Measurements from ENCODE around the gene CDH6.

Gene CDH6

DNA sequence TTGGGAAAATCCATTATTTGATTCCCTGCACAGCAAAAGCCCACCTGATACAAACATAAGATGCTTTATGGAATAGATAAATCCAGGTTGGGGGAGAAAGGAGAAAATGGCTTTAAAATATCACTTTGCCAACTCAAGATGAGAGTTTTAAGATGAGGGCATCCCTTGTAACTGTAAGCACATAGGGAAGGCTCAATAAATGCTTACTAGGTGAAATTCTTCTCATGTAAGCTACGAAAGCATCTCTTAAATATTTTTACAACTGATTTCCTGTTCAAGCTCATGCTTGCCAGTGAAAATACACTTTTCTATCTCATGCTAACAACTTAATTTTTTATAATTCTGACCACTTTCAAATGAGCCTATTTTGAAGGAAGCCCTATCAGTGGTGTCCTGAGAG lies 11.5 kb downstream of the CDH6 start:
- Mint-ChIP-seq H3K4me3 (no peak overlapping the region), H3K27ac (no peak overlapping the region), H3K27me3 (ENCODE audit: low read depth) (no peaks in the 10 kb centered on the region), H3K9me3 (no peaks in the 10 kb centered on the region), H3K4me1 (peaks cover 5% of the 10 kb centered on the region), H3K36me3 (ENCODE audit: low read depth) (peaks cover 10% of the 10 kb centered on the region)
- TF ChIP-seq, protein P1, sequence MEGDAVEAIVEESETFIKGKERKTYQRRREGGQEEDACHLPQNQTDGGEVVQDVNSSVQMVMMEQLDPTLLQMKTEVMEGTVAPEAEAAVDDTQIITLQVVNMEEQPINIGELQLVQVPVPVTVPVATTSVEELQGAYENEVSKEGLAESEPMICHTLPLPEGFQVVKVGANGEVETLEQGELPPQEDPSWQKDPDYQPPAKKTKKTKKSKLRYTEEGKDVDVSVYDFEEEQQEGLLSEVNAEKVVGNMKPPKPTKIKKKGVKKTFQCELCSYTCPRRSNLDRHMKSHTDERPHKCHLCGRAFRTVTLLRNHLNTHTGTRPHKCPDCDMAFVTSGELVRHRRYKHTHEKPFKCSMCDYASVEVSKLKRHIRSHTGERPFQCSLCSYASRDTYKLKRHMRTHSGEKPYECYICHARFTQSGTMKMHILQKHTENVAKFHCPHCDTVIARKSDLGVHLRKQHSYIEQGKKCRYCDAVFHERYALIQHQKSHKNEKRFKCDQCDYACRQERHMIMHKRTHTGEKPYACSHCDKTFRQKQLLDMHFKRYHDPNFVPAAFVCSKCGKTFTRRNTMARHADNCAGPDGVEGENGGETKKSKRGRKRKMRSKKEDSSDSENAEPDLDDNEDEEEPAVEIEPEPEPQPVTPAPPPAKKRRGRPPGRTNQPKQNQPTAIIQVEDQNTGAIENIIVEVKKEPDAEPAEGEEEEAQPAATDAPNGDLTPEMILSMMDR (IDR thresholded peaks at IDR 0.05; ENCODE audit: unreplicated experiment in 3 of 3), result no peak

GRCh38 chr5:31208043-31208442 lies 14.6 kb downstream of the CDH6 start:
- Mint-ChIP-seq H3K27ac (peak overlapping the region; percentile 68 to 78 (median 72)), H3K36me3 (ENCODE audit: low read depth) (peaks cover 10% of the 10 kb centered on the region), H3K27me3 (ENCODE audit: low read depth) (no peaks in the 10 kb centered on the region), H3K9me3 (no peaks in the 10 kb centered on the region), H3K4me1 (peaks cover 5% of the 10 kb centered on the region), H3K4me3 (no peak overlapping the region)
- TF ChIP-seq, protein P1 (IDR thresholded peaks at IDR 0.05; ENCODE audit: unreplicated experiment in 3 of 3), result no peak

DNA sequence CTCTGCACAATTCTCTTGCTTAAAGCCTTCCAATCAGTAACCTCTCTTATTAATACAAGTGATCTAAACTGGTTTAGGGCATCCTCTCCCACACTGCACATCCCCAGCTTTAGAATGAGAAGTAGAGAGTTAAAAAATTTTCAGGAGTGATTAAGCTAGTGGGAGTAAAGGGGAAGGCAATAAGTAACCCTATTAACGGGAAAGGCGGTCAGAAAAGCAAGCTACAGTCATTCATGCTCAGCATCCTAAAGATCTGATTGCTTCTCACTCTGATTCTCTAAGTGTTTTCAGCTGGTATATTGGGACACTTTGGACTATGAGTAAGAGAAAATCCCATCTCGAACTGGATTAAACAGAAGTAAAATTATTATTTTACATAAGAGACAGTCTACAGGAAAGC lies 15.8 kb downstream of the CDH6 start:
- Mint-ChIP-seq H3K9me3 (no peaks in the 10 kb centered on the region), H3K36me3 (ENCODE audit: low read depth) (peaks cover 10% of the 10 kb centered on the region), H3K4me3 (no peak overlapping the region), H3K27me3 (ENCODE audit: low read depth) (no peaks in the 10 kb centered on the region), H3K27ac (peak overlapping the region; percentile 3 to 78 (median 48)), H3K4me1 (peaks cover 10% of the 10 kb centered on the region)
- TF ChIP-seq, protein P1 (IDR thresholded peaks at IDR 0.05; ENCODE audit: unreplicated experiment in 3 of 3), result no peak

DNA sequence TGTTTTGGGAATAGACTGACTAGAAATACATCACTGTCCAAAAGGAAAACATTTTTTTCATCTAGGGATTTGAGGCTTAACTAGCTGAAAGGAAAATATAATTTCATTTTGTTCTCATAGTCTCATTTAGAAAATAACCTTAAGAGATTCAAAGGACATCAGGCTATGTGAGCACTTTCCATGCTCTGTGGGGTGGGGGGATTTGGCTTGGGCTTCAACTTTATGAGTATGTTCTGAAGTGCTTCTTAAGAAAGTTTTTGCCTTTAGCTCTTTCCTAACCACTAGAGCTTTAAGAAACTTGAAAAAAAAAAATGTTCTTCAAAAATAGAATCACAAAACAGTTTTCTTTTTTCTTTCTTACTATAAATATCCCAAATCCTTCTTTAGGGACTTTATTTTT lies 17.6 kb downstream of the CDH6 start:
- Mint-ChIP-seq H3K27me3 (ENCODE audit: low read depth) (no peaks in the 10 kb centered on the region), H3K4me3 (no peak overlapping the region), H3K27ac (no peak overlapping the region), H3K36me3 (ENCODE audit: low read depth) (peaks cover 10% of the 10 kb centered on the region), H3K4me1 (peaks cover 10% of the 10 kb centered on the region), H3K9me3 (no peaks in the 10 kb centered on the region)
- TF ChIP-seq, protein P1 (IDR thresholded peaks at IDR 0.05; ENCODE audit: unreplicated experiment in 3 of 3), result no peak

- Mint-ChIP-seq H3K9me3 (no peaks in the 10 kb centered on the region), H3K27me3 (ENCODE audit: low read depth) (no peaks in the 10 kb centered on the region), H3K4me1 (peaks cover 10% of the 10 kb centered on the region), H3K27ac (peak overlapping the region in 2 of 3 experiments; percentile 96 to 98), H3K4me3 (no peak overlapping the region), H3K36me3 (ENCODE audit: low read depth) (no peaks in the 10 kb centered on the region)
- TF ChIP-seq, protein P1 (IDR thresholded peaks at IDR 0.05; ENCODE audit: unreplicated experiment in 3 of 3), result no peak
Measured at GRCh38 chr5:31213257-31213656, 19.8 kb downstream of the CDH6 start.

DNA sequence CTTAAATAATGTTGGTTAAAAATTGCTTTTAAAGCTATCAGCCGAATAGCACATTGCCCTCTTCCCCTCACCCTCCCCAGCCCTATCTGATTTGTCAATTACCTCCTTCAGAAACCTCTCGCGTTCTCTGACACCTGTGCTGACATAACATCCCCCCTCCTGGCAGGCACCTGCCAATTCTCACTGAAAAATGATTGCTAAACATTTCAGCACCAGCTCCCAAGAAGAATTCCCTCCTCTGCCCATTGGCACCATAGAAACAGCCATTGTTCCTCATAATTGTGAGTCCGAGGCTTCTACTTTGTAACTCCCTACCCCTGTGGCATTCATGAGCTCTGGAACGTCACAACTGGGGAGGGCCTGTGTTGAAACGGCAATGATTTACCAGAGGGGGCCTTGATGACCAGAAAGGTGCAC lies 20.2 kb downstream of the CDH6 start:
- Mint-ChIP-seq H3K27ac (peak overlapping the region; percentile 96 to 98 (median 96)), H3K4me3 (peak overlapping the region; percentile 61 to 76 (median 71)), H3K27me3 (ENCODE audit: low read depth) (no peaks in the 10 kb centered on the region), H3K36me3 (ENCODE audit: low read depth) (no peaks in the 10 kb centered on the region), H3K9me3 (no peaks in the 10 kb centered on the region), H3K4me1 (peaks cover 10% of the 10 kb centered on the region)
- TF ChIP-seq, protein P1 (IDR thresholded peaks at IDR 0.05; ENCODE audit: unreplicated experiment in 3 of 3), result no peak
